MM.1S (cell line): ENCODE results near the gene PPP1R16B.
"Not testable (repeated sequence)": the region's sequence is repeated elsewhere in the genome, so short reads cannot be mapped to it uniquely, and the experiment has no call there.

Source experiments
- DNase-seq: peaks from one replicate; pipeline ENCODE4 v3.0.0-alpha.2; 2015
- H2AFZ ChIP-seq: fragments of 300-600 bp; sonication (generic); 2 replicates; pipeline ENCODE4 v1.6.0; 2016; ENCODE audit warnings: antibody characterized with exemption, low read length
- H3F3A ChIP-seq: fragments of 300-600 bp; sonication (generic); 2 replicates; pipeline ENCODE4 v1.6.1; 2016; ENCODE audit warnings: mild to moderate bottlenecking, antibody characterized with exemption, low read length, moderate library complexity, mixed read lengths; ENCODE audit not compliant: insufficient read depth
- H3K27ac ChIP-seq: fragments of 300-600 bp; sonication (generic); 2 replicates; pipeline ENCODE4 v1.5.1; 2016; ENCODE audit warnings: mild to moderate bottlenecking, low read length
- H3K27me3 ChIP-seq: fragments of 300-600 bp; sonication (generic); replicated peaks from 2 replicates; pipeline ENCODE4 v1.6.0; 2016; ENCODE audit warnings: low read length; ENCODE audit not compliant: insufficient read depth
- H3K36me3 ChIP-seq: fragments of 300-600 bp; sonication (generic); replicated peaks from 2 replicates; pipeline ENCODE4 v1.6.1; 2016; ENCODE audit warnings: mild to moderate bottlenecking, low read length, mixed read lengths; ENCODE audit not compliant: insufficient read depth
- H3K4me1 ChIP-seq: fragments of 300-600 bp; sonication (generic); 2 replicates; pipeline ENCODE4 v1.6.1; 2016; ENCODE audit warnings: low read length, mixed read lengths
- H3K4me2 ChIP-seq: fragments of 300-600 bp; sonication (generic); 2 replicates; pipeline ENCODE4 v1.6.0; 2016; ENCODE audit warnings: low read depth, low read length
- H3K4me3 ChIP-seq: fragments of 300-600 bp; sonication (generic); 2 replicates; pipeline ENCODE4 v1.5.1; 2016; ENCODE audit warnings: low read length, mixed read lengths
- H3K79me2 ChIP-seq: fragments of 300-600 bp; sonication (generic); 2 replicates; pipeline ENCODE4 v1.6.1; 2016; ENCODE audit warnings: mixed run types, low read length, mixed read lengths
- H3K9ac ChIP-seq: fragments of 300-600 bp; sonication (generic); 2 replicates; pipeline ENCODE4 v1.6.1; 2016; ENCODE audit warnings: low read length, mixed read lengths
- H3K9me2 ChIP-seq: fragments of 300-600 bp; sonication (generic); replicated peaks from 2 replicates; pipeline ENCODE4 v1.6.1; 2016; ENCODE audit warnings: mild to moderate bottlenecking, low read length, mixed read lengths; ENCODE audit not compliant: insufficient read depth
- H3K9me3 ChIP-seq: fragments of 300-600 bp; sonication (generic); replicated peaks from 2 replicates; pipeline ENCODE4 v1.6.1; 2016; ENCODE audit warnings: mild to moderate bottlenecking, low read length, mixed read lengths; ENCODE audit not compliant: insufficient read depth
- H4K20me1 ChIP-seq: fragments of 300-600 bp; sonication (generic); 2 replicates; pipeline ENCODE4 v1.6.1; 2016; ENCODE audit warnings: mild to moderate bottlenecking, low read length, moderate library complexity, mixed read lengths; ENCODE audit not compliant: insufficient read depth
- CTCF ChIP-seq: fragments of 300-600 bp; sonication (generic); IDR thresholded peaks from 2 replicates; pipeline ENCODE4 v1.5.1; 2016; ENCODE audit warnings: antibody characterized with exemption, low read length, mixed read lengths
- EZH2 ChIP-seq: fragments of 300-600 bp; sonication (generic); optimal IDR thresholded peaks from 2 replicates; pipeline ENCODE3; 2017; ENCODE audit warnings: low read depth, mild to moderate bottlenecking, antibody characterized with exemption, low read length, mixed read lengths
- EZH2phosphoT487 ChIP-seq: fragments of 300-600 bp; sonication (generic); IDR thresholded peaks from 2 replicates; pipeline ENCODE4 v1.6.1; 2018; ENCODE audit warnings: antibody characterized with exemption, low read length

The PPP1R16B gene

GRCh38 chr20:38953630-38954340 lies 148.3 kb downstream of the PPP1R16B start:
- Histone ChIP-seq H3K9ac (no peak overlapping the region), H3K27me3 (no peaks in the 10 kb centered on the region), H4K20me1 (no peaks in the 10 kb centered on the region), H2AFZ (no peak overlapping the region), H3K9me3 (no peaks in the 10 kb centered on the region), H3K4me2 (no peak overlapping the region), H3K27ac (no peak overlapping the region), H3K4me1 (no peaks in the 10 kb centered on the region), H3K4me3 (no peak overlapping the region), H3F3A (peaks cover 5% of the 10 kb centered on the region; the same call in 1 of the 2 replicates), H3K36me3 (0 out of 2 replicates have a peak, but pooled peaks cover 11% of the 10 kb centered on the region), H3K9me2 (no peaks in the 10 kb centered on the region), H3K79me2 (0 out of 2 replicates have a peak, but pooled peaks cover 6% of the 10 kb centered on the region)
- no peak for TF ChIP-seq CTCF
- TF ChIP-seq EZH2phosphoT487, result no peak
- no peak for TF ChIP-seq EZH2
- no peak for DNase-seq

GRCh38 chr20:38957235-38957876 lies 151.9 kb downstream of the PPP1R16B start:
- Histone ChIP-seq H3K9ac (no peak overlapping the region), H3K4me1 (peaks cover 5% of the 10 kb centered on the region; the same call in 1 of the 2 replicates), H2AFZ (no peak overlapping the region), H3K27me3 (no peaks in the 10 kb centered on the region), H3K9me2 (no peaks in the 10 kb centered on the region), H3K4me3 (no peak overlapping the region), H3K4me2 (no peak overlapping the region), H3K9me3 (no peaks in the 10 kb centered on the region), H3K79me2 (peaks cover 2% of the 10 kb centered on the region; the same call in 1 of the 2 replicates), H3K36me3 (0 out of 2 replicates have a peak, but pooled peaks cover 6% of the 10 kb centered on the region), H3K27ac (no peak overlapping the region), H4K20me1 (no peaks in the 10 kb centered on the region), H3F3A (peaks cover 6% of the 10 kb centered on the region; the same call in 1 of the 2 replicates)
- no peak for DNase-seq
- TF ChIP-seq CTCF, result no peak
- no peak for TF ChIP-seq EZH2
- TF ChIP-seq EZH2phosphoT487, result no peak

- Histone ChIP-seq H3F3A (peaks cover 9% of the 10 kb centered on the region; the same call in 1 of the 2 replicates), H4K20me1 (no peaks in the 10 kb centered on the region), H2AFZ (no peak overlapping the region), H3K79me2 (peaks cover 8% of the 10 kb centered on the region), H3K4me3 (no peak overlapping the region), H3K27ac (no peak overlapping the region), H3K36me3 (0 out of 2 replicates have a peak, but pooled peaks cover 2% of the 10 kb centered on the region), H3K4me2 (no peak overlapping the region), H3K9me2 (no peaks in the 10 kb centered on the region), H3K27me3 (no peaks in the 10 kb centered on the region), H3K4me1 (peaks cover 6% of the 10 kb centered on the region; the same call in 1 of the 2 replicates), H3K9me3 (no peaks in the 10 kb centered on the region), H3K9ac (no peak overlapping the region)
- DNase-seq, result no peak
- no peak for TF ChIP-seq CTCF
- TF ChIP-seq EZH2phosphoT487, result no peak
- TF ChIP-seq EZH2, result no peak
Observed at GRCh38 chr20:38957915-38958485, 152.5 kb downstream of the PPP1R16B start.

- H3K9me3 ChIP-seq, H3K36me3 ChIP-seq, H3K9ac ChIP-seq, H2AFZ ChIP-seq, H3K9me2 ChIP-seq, H3F3A ChIP-seq, H3K4me2 ChIP-seq, H3K4me3 ChIP-seq, H3K27me3 ChIP-seq, H3K27ac ChIP-seq, H4K20me1 ChIP-seq, DNase-seq: not testable (repeated sequence)
- peaks cover 22% of the 10 kb centered on the region for H3K79me2 ChIP-seq
- H3K4me1 ChIP-seq, result peaks cover 11% of the 10 kb centered on the region; the same call in 1 of the 2 replicates
Observed at GRCh38 chr20:38960187-38960687, 154.7 kb downstream of the PPP1R16B start.
